ENCODE results near the gene HLCS.

Gene HLCS

GRCh38 chr21:36800734-36801133, 165.7 kb downstream of the HLCS start:
- DNase-seq (ENCODE audit: low read depth, low spot score), result no peak
- H3K4me3 ChIP-seq (ENCODE audit: low read length), result no peak overlapping the region

GRCh38 chr21:36799869-36800268, 166.6 kb downstream of the HLCS start:
- no peak overlapping the region for H3K4me3 ChIP-seq (ENCODE audit: low read length)
- DNase-seq (ENCODE audit: low read depth, low spot score), result no peak

GRCh38 chr21:36798491-36798890, 168.0 kb downstream of the HLCS start:
- DNase-seq (ENCODE audit: low read depth, low spot score), result no peak
- no peak overlapping the region for H3K4me3 ChIP-seq (ENCODE audit: low read length)

- no peak for DNase-seq (ENCODE audit: low read depth, low spot score)
These were observed 170.4 kb downstream of the HLCS start for GRCh38 chr21:36796070-36796469.

GRCh38 chr21:36792505-36792967, 173.9 kb downstream of the HLCS start:
- H3K4me3 ChIP-seq (ENCODE audit: low read length), result no peak overlapping the region
- DNase-seq (ENCODE audit: low read depth, low spot score), result no peak

More at GRCh38 chr21:36796070-36796469, 170.4 kb downstream of the HLCS start:
- H3K4me3 ChIP-seq (ENCODE audit: low read length), result no peak overlapping the region

- DNase-seq (ENCODE audit: low read depth, low spot score), result no peak
These were observed 174.6 kb downstream of the HLCS start for GRCh38 chr21:36791695-36792470.

GRCh38 chr21:36791180-36791579, 175.3 kb downstream of the HLCS start:
- DNase-seq (ENCODE audit: low read depth, low spot score), result no peak
- no peak overlapping the region for H3K4me3 ChIP-seq (ENCODE audit: low read length)

More at GRCh38 chr21:36791695-36792470, 174.6 kb downstream of the HLCS start:
- H3K4me3 ChIP-seq (ENCODE audit: low read length), result no peak overlapping the region

- DNase-seq (ENCODE audit: low read depth, low spot score), result no peak
- H3K4me3 ChIP-seq (ENCODE audit: low read length), result no peak overlapping the region
These were observed 175.9 kb downstream of the HLCS start for GRCh38 chr21:36790616-36791015.

GRCh38 chr21:36788120-36788638, 178.3 kb downstream of the HLCS start:
- H3K4me3 ChIP-seq (ENCODE audit: low read length), result no peak overlapping the region
- no peak for DNase-seq (ENCODE audit: low read depth, low spot score)

- H3K4me3 ChIP-seq (ENCODE audit: low read length), result no peak overlapping the region
- DNase-seq (ENCODE audit: low read depth, low spot score), result no peak
These were observed 180.3 kb downstream of the HLCS start for GRCh38 chr21:36786186-36786585.

GRCh38 chr21:36785615-36786014, 180.9 kb downstream of the HLCS start:
- no peak for DNase-seq (ENCODE audit: low read depth, low spot score)
- no peak overlapping the region for H3K4me3 ChIP-seq (ENCODE audit: low read length)

GRCh38 chr21:36784947-36785346, 181.5 kb downstream of the HLCS start:
- DNase-seq (ENCODE audit: low read depth, low spot score), result no peak

GRCh38 chr21:36783612-36784374, 182.7 kb downstream of the HLCS start:
- no peak overlapping the region for H3K4me3 ChIP-seq (ENCODE audit: low read length)

More at GRCh38 chr21:36784947-36785346, 181.5 kb downstream of the HLCS start:
- H3K4me3 ChIP-seq (ENCODE audit: low read length), result no peak overlapping the region

GRCh38 chr21:36780861-36781260, 185.6 kb downstream of the HLCS start:
- no peak overlapping the region for H3K4me3 ChIP-seq (ENCODE audit: low read length)
- peak; percentile 21 for DNase-seq (ENCODE audit: low read depth, low spot score)

More at GRCh38 chr21:36783612-36784374, 182.7 kb downstream of the HLCS start:
- no peak for DNase-seq (ENCODE audit: low read depth, low spot score)

- no peak for DNase-seq (ENCODE audit: low read depth, low spot score)
These were observed 189.4 kb downstream of the HLCS start for GRCh38 chr21:36776981-36777617.

GRCh38 chr21:36773995-36774394, 192.5 kb downstream of the HLCS start:
- no peak overlapping the region for H3K4me3 ChIP-seq (ENCODE audit: low read length)
- no peak for DNase-seq (ENCODE audit: low read depth, low spot score)

More at GRCh38 chr21:36776981-36777617, 189.4 kb downstream of the HLCS start:
- H3K4me3 ChIP-seq (ENCODE audit: low read length), result no peak overlapping the region

GRCh38 chr21:36773117-36773516, 193.4 kb downstream of the HLCS start:
- H3K4me3 ChIP-seq (ENCODE audit: low read length), result no peak overlapping the region
- no peak for DNase-seq (ENCODE audit: low read depth, low spot score)

- H3K4me3 ChIP-seq (ENCODE audit: low read length), result no peak overlapping the region
These were observed 197.2 kb downstream of the HLCS start for GRCh38 chr21:36769051-36769839.

GRCh38 chr21:36768496-36768895, 198.0 kb downstream of the HLCS start:
- DNase-seq (ENCODE audit: low read depth, low spot score), result no peak
- H3K4me3 ChIP-seq (ENCODE audit: low read length), result no peak overlapping the region

More at GRCh38 chr21:36769051-36769839, 197.2 kb downstream of the HLCS start:
- DNase-seq (ENCODE audit: low read depth, low spot score), result no peak

Measured in Jurkat, Clone E6-1 (cell line).